GM19372 (cell line): ENCODE measurements around the gene NFIX.

Experiments
- ATAC-seq: cut with Tn5 transposase; IDR thresholded peaks from one replicate; pipeline ENCODE4 v1.9.1; 2021; ENCODE audit warnings: mild to moderate bottlenecking, low read depth, moderate library complexity; ENCODE audit not compliant: unreplicated experiment

NFIX gene

DNA sequence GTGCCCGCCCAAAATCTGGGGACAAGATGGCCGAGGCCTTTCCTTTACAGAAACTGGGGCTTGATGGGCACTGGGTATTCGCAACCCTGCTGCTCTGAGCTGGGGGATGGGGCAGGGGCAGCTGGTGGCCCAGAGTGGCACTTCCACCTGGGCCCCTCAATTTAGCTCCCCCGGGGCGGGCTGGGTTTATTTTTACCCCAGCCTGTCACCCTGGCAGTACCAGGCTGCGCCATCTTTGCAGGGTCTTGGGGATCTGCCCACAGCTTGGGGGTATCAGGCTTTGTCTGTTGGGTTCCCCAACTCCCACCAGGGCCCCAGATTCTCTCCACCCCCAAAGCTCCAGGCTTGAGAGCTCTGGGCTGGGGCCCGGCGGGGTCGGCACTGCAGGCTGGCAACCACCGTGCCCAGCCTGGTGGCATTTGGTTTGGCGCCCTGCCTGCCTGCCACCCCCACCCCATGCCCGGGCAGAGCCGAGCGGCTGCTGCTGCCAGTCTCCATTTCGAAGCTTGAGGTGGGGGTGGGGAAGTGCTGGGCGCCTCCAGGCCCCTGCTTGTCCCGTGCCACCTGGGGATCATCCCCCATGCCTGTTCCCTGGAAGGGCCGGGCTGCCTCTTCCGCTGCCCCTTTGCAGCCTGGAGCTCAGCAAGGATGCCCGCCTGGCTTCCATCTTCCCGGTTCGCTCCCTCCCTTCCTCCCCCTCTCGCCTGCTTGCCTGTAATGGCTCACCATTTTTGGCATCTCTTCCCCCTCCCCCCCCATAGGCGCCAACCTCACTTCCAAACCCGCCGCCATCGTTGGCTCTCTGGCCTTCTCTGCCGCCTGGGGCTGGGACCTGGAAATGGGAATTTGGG is 11.4 kb downstream of the NFIX start:
- ATAC-seq, result no peak

DNA sequence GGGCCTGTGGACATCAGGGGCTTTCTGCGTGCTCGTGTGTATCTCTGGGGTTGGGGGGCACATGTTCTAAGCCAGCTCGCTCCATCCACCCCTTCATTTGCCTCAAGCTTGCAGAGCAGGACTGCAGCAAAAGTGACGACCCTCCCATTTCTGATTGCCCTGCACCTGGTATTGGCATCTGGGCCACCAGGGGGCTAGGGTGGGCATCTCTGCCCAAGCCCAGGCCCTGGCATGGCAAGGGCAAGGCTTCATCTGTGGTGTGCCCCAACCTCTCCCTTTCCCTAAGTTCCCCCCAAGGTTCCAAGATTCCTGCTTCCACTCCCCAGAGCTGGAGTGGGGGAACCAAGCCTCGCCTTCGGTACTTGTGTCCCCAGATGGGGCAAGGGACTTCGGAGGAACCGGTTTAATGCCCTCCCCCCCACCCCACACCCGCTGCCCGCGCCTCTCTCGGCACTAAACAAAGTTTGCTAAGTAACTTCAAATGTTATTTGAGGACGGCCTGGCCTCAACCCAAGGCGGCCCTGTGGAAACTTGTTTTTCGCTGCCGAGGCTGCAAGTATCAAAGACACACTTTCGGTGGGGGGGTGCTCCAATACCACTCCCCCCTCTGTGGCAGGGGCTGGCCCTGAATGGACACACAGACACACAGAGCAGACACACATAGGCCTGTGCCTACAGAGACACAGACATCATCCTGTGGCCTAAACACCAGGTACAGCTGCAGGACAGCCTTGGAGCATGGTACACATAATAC is 12.2 kb downstream of the NFIX start:
- ATAC-seq, result no peak

DNA sequence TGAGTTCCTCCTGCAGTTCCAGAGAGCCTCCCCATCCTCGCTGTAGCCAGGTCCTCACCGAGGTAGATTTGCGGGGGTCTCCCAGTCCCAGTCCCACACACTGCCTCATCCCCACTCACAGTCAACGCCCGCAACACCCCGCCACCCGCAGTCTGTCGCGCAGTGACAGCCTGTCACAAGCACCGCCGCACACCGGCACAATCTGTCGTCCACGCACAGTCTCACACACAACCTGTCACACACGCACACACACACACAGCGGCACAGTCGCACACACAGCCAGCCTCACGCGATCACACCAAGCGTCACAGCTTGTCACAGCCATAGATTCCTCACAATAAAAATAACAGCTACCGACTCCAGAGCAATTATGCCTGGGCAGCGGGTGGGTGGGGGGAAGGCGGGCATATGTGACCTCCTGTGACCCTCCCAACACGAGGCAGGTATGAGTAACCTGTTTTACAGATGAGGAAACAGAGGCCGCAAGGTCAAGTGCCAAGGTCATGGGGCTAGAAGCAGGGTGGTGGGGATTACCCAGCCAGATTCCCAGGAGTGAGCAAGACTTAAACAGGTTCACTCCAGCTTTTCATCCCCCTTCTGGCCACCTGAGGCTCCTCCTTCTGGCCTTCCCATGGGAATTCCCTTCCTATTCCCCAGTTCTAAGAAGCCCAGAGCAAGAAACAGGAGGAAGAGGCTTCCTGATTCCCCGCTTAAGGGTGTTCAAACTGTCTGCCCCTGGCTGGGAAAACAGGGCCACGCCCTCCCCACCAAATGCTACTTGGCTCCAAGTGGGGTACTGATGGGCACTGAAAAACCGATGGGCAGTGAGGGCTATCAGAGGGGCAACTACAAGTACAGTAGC is 13.9 kb downstream of the NFIX start:
- no peak for ATAC-seq

DNA sequence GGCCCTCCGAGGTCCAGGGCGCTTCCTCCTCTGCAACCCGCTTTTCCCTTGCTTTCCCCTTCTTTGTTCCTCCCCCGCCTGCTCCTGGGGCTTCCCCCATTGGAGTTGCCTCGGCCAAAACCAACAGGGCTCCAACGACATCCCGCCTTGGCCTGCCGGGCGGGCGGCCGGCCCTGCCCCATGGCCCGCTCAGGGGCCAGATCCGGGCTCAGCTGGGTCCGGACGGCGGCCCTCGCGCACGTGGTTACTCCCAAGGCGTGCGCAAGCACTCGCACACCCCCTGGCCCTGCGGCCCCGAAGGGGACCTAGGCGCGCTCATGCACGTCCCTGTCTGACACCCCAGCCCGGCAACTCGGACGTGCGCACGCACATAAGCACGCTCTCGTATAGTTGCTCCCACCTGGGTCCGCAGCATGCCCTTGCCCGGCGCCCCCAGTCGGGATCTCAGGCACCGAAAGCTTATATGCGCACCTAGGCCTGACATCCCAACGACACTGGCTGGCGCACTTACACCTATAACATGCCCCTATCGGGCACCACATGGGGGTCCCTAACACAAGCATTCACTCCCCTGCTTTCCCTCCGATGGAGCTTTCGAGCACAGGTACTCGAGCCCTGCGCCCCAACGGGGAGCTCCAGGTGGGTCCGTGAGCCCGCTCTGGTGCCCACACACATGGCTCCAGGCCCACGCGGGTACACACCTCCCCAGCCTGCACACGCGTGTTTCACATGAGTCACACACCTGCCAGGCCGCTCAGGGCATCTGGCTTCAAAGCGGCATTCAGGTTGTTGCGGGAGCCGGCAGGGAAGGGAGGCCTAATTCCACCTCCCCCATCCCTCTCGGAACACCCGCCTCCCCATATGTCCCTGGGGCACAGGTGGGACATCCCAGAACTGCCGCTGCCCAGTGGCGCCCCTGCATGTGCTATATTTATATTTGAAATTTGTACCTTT is 15.0 kb downstream of the NFIX start:
- ATAC-seq, result no peak

DNA sequence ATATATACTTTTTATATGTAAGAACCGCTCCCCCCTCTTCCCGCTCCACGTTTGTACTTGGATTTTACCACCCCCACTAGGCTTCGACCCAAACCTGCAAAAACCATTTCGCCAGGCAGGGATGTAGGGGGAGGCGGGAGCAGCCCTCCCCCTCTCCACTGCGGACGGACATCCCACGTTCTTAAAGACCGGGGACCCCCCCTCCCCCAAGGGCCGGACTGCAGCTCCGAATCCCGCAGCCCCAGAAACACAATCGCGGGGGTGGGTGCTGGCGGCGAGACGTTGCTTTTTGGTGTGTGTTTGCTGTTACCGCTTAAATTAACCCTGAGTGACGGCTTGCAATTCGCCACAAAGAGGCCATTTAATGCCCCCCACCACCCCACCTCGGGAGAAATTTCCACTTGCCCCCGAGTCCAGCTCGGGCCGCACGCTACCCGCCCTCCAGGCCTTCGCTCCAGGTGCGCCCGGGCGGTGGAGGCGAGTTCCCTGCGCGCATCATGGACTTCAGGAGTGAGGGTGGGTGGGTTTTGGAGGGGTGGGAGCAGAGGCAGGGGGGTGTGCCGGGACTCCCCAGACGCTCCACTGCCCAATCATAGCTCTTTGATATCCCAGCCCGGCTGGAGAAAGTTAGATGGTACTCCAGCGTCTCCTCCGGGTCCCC is 15.8 kb downstream of the NFIX start:
- no peak for ATAC-seq

DNA sequence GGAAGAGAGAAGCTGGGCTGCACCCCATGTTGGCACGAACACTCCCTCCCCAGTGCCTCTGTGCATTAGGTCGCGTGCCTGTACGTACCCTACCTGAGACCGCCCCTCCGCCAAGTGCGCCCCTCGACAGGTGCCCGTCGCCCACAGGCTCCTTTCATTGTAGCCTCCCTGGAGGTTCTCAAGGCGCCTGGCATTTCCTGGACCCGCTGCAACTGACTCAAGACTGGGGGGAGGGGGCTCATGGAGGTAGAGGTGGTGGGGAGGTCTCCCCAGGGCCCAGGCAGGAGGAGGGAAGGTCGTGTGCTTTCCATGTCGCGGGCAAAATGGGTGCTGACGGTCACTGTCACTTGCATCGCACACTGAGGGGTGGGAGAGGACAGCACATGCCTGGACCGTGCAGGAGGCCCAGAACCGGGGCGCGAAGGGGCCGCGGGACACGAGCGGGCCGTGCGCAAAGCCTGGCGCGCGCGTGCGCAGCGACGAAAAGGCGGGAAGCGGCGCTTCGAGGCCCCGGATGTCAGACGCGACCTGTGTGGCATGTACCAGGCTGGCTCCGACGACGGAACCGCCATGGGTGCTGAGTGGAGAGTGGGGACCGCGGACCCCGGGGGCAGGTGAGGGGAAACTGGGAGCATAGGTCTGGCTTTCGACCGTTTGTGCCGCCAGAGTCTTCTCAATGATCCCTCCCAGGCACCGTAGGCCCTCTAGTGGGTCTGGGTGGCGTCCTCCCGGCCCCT is 16.5 kb downstream of the NFIX start:
- ATAC-seq, result no peak

DNA sequence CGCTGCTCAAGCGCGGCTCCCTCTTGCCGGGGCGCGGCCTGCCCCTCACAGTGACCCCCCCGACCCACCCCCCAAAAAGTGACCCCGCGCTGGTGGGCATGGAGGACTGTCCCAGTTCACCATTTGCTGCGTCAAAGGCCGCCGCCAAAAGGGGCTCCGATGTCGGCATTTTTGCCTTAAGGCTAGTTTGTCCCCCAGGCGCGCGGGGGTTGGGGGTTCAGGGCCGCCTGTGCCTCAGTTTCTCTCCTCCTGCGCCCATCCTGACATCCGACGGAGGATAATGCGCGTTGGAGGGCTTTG is 17.1 kb downstream of the NFIX start:
- ATAC-seq, result no peak

DNA sequence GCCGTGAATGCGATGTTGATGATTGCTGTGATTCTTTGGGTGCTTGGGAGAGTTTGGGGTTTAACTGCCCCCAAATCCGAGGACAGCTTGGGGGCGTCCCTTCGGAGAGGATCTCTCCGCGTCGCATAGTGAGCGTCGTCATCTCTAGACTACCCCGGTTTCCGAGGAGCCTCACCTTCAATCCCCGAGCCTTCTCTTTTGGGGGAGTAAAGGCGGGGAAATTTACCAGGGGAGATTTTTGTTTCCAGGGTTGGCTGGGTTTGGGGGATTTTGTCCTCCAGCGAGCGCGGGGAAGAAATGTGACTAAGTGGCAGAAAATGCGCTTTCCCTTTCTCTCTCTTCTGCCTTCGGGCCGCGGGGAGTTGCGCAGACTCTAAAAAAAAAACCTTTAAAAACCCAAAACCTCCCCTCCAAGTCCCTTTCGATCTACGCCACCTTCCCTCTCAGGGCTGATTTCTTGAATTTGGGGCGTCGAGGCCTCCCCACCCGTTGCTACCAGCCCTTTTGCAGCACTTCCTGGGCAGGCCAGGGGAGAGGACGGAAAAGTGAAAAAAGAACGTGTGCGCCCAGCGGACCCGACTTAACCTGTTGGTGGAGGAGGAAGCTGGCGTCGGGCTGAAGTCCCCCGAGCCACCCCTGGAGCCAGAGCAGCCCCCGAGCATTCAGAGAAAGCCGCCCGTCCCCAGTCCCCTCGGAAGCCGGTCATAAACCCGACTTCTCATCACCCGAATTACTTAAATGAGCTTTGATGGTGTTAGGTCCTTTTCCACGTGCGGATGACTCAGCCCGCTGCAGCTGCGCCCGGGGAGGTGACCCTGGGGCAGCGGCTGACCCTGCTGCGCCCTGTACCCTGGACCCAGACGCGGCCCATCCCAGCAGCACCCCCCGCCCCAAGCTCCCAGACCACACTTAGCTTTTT is 17.7 kb downstream of the NFIX start:
- no peak for ATAC-seq

DNA sequence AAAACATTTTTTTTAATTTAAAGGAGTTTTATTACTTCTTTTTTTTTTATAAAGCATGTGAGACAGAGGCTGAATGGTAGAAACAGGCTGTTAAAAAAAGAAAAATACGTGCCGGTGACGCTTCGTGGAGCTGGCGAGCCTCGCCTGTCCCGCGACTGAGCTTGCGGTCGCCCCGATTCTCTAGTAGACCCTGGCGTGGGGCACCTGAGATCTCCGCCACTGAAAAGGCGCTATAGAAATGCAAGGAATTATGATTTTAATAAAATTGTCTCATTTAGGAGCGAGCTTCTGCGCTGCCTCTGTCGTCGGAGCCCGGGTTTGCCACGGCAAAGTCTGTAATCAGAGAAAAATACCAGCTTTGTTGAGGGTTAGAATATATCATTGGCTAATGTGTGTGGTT is 18.4 kb downstream of the NFIX start:
- ATAC-seq, result no peak

DNA sequence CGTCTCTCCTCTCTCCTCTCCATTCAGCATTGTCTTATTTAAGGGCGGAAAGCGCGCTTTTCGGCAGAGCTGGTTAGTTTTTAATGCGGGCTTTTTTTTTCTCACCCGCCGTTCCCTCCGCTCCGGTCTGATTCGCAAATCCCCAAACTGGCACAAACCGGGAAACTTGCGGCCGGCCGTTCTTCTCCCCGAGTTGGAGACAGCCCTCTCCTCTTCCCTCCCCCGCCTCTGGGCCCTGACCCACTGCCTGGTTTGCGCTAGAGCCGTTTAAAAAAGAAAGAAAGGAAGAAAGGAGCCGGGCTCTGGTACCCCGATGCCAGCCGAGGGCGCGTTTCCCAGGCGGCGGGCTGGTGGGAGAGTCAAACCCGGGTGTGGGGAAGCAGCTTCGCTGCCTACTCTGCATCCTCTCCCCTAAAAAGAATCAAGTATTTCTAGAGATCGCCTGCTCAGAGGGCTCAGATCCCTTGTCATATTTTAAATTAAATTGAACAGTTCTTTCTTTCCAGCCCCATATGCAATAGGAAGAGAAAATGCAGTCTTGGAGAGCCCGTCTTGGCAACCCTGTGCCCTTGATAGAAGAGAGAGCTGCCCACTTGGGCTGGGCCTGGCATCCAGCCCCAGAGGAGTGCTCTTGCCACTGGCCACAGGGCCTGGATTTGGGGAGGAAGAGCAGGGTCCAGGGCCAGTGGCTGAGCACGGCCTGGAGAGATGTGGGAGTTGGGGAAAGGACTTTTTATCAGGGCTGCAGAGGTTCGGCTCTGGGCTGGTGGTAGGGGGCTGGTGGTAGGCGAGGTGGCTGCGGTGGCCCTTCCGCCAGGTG is 19.0 kb downstream of the NFIX start:
- no peak for ATAC-seq

DNA sequence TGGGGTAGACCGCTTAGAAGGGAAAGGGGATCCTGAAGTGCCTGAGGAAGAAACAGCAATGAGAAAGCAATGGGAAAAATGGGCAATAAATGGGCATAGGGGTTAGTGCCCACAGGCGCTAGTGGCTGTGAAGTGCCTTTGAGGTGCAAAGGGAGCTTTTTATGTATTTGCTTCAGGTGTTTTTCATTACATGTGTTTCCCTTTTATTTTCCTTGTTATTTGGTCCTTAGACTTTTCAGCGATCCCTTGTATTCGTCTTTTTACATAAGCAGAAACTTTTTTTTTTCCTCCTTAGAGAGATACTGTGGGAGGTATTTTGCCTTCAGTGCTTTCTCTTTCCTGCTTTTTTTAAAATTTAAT is 19.6 kb downstream of the NFIX start:
- ATAC-seq, result no peak

DNA sequence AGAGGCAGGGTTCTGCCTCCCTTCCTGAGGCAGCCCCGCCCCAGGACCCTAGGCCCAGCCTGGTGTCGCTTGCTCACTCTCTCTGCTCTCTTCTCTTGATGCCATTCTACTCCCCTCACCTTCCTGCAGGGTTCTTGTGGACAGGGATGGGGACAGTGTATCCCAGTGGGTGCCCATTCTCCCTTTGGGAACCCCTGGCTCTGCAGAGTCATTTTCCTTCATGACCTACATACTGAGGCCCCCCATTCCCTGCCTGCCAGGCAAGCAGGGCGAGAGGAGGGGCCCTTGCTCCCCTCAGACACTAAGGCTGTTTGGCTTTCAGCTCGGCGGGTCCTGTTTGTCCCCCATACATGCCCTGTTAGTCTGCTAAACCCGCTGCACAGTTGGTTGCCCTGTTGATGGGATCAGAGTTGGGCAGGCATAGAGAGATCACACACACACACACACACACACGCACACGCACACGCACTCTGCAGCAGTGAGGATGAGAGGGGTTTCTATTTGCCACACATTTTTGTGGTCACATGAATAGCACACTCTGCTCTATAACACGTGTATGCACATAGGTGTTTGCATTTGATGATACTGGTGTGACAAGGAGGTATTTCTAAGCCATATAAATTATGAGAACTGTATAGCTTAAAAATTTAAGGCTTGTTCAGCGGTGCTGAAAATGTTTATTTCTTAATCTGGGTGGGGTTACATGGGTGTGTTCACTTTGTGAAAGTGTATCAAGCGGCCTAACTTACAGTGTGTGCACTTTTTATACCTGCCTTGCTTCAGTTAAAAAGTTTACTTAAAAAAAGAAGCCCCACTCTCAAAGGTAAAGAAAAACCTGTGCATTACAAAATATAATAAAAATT is 20.3 kb downstream of the NFIX start:
- ATAC-seq, result no peak

DNA sequence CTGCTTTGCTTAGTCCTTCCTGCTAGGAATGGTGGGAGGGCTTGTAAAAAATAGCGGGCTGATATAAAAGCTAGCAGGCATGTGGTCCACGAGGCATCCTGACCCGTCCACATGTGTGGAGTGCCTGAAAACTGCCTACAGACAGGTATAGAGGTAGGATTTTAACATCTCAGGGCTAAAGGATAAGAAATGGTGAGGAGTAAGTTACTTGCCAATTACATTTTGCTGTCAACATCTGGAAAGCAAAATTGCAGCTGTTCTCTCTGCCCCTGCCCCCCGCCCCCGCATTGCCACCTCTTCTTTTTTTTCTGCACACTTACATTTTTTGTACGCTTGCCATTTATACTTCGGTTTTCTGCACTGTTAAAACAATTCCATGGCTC is 21.0 kb downstream of the NFIX start:
- no peak for ATAC-seq

DNA sequence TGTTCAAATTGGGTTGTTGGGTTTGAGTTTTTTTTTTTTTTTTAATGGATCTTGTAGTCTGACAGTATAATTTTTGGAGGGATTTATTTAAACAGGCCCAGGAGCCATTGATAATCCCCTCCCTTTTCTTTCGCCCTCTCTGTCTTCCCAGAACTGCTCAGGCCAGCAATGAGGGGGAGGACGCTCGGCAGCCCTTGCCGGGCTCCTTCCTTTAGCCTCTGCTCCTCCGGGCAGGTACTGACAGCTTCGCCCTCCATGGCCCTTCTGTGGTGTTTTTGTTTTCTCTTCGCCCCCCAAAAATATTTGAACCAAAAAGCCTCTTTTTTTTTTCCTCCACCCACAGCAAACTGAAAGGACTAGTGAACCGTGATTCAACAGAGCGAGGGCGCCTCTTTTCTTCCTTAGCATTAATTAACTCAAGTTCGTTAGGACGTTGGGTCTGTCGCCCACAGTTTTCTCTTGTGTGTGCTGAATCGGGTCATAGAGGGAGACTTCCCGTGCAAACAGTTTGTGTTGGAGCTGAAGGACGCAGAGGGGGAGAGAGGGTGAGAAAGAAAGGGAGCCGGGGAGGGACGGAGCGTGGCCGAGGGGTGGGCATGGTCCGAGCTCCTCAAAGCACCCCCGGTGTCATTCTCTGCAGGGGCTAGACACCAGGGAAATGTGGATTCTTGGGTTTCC is 21.5 kb downstream of the NFIX start:
- no peak for ATAC-seq

DNA sequence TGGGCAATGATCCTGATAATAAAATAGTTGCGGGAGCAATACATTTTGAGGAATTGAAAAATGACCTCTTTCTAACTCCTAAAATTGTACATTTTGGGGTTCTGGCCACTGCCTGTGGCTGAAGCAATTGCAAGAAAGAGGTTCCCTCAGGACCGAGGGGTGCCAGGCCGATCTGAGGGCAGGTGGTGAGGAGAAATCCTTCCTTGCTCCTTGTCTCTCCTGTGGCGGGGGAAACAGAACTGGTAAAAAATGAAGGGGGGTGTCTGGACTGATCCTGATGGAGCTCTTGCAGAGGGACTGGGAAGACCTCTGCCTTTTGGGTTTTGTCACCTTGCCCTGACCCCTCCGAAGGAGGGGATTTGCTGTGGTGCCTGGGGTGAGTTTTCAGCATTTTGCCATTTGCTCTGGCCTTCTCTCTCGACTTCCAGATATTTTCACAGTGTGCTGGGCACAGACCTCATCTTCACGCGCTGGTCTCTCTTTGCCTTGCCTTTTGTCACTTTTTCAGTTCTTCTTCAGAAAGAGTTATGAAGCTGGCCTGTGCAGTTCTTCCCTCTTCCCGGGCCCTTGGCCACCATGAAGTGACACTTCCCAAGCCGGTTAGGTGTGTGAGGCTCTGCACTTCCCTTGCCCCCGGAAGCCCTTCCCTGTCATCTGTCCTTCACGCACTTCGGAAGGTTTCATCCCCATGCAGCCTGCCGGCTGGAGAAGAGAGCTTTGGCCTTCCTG is 22.2 kb downstream of the NFIX start:
- no peak for ATAC-seq
